OCI-LY1 (cell line): ENCODE data around the gene PROM2.

ENCODE experiments used
- CTCF ChIP-seq: fragments of 200-600 bp; sonication (generic), shearing (Covaris generic); IDR thresholded peaks from 2 replicates; pipeline ENCODE4 v1.5.1; 2017; ENCODE audit warnings: mild to moderate bottlenecking, antibody characterized with exemption, low read length, moderate library complexity, mixed read lengths
- EZH2 ChIP-seq: fragments of 200-600 bp; sonication (generic), shearing (Covaris generic); IDR thresholded peaks from 2 replicates; pipeline ENCODE4 v1.8.0; 2017; ENCODE audit warnings: borderline replicate concordance, mixed run types, mild to moderate bottlenecking, antibody characterized with exemption, low read length, moderate library complexity, mixed read lengths

- no peak for TF ChIP-seq CTCF
- TF ChIP-seq EZH2 = no peak
These were observed 25.7 kb downstream of the PROM2 start for GRCh38 chr2:95299961-95300360.
